NCI-H1092 treated with DMSO at 0.1 percent for 48 hours (cell line): Measurements from ENCODE around the gene PARVB.

ENCODE experiments used
- DNase-seq: peaks from one replicate; lab custom pipeline; 2025; lab: John Stamatoyannopoulos, UW

PARVB gene

GRCh38 chr22:44089717-44090570 is 65.8 kb downstream of the PARVB start:
- no peak for DNase-seq

- no peak for DNase-seq
Measured at GRCh38 chr22:44090571-44090905, 66.4 kb downstream of the PARVB start.

- DNase-seq: no peak
Measured at GRCh38 chr22:44091021-44091721, 67.1 kb downstream of the PARVB start.

- no peak for DNase-seq
Measured at GRCh38 chr22:44091751-44092150, 67.6 kb downstream of the PARVB start.

GRCh38 chr22:44092636-44093220 is 68.6 kb downstream of the PARVB start:
- DNase-seq: no peak

GRCh38 chr22:44093791-44094190 is 69.7 kb downstream of the PARVB start:
- DNase-seq: no peak

- no peak for DNase-seq
Measured at GRCh38 chr22:44094751-44095302, 70.7 kb downstream of the PARVB start.

- DNase-seq: no peak
Measured at GRCh38 chr22:44096736-44097135, 72.6 kb downstream of the PARVB start.

- DNase-seq: no peak
Measured at GRCh38 chr22:44097263-44098020, 73.3 kb downstream of the PARVB start.

GRCh38 chr22:44098021-44098739 is 74.1 kb downstream of the PARVB start:
- no peak for DNase-seq

- DNase-seq: no peak
Measured at GRCh38 chr22:44098966-44099530, 74.9 kb downstream of the PARVB start.

- no peak for DNase-seq
Measured at GRCh38 chr22:44099696-44100095, 75.6 kb downstream of the PARVB start.

GRCh38 chr22:44100411-44100810 is 76.3 kb downstream of the PARVB start:
- no peak for DNase-seq

GRCh38 chr22:44102121-44102520 is 78.0 kb downstream of the PARVB start:
- no peak for DNase-seq

- DNase-seq: no peak
Measured at GRCh38 chr22:44102856-44103255, 78.8 kb downstream of the PARVB start.

- no peak for DNase-seq
Measured at GRCh38 chr22:44103735-44104480, 79.8 kb downstream of the PARVB start.

GRCh38 chr22:44107340-44107739 is 83.2 kb downstream of the PARVB start:
- DNase-seq: no peak

- DNase-seq: no peak
Measured at GRCh38 chr22:44108076-44108475, 84.0 kb downstream of the PARVB start.

GRCh38 chr22:44108806-44109385 is 84.8 kb downstream of the PARVB start:
- no peak for DNase-seq

- DNase-seq: no peak
Measured at GRCh38 chr22:44109416-44109815, 85.3 kb downstream of the PARVB start.
